Activated CD4-positive, alpha-beta T cell treated with anti-CD3 and anti-CD28 coated beads for 36 hours (primary cell): ENCODE data around the gene CHAT. TPM values are rescaled to one million over a fixed set of nuclear protein-coding genes. Genes with fewer than 3 reads are reported as not detected.

Source experiments
- ATAC-seq: fragments of 200-7000 bp; cut with Tn5 transposase; one replicate; pipeline ENCODE4 v1.10.0; 2021; ENCODE audit warnings: mild to moderate bottlenecking, moderate library complexity
- CTCF ChIA-PET: fragments of 350-600 bp; sonication (Branson Sonifier 250); formaldehyde crosslinking; loops from one replicate; lab custom pipeline; 2021; ENCODE audit warnings: antibody characterized with exemption; lab: Charles Lee
- POLR2A ChIA-PET: fragments of 350-600 bp; sonication (Branson Sonifier 250); formaldehyde crosslinking; loops from one replicate; lab custom pipeline; 2021; ENCODE audit warnings: antibody characterized with exemption, inconsistent platforms; lab: Charles Lee
- DNase-seq: peaks from one replicate; pipeline ENCODE4 v3.0.0-alpha.2; 2020
- H3K27ac Mint-ChIP-seq: one replicate; pipeline ENCODE4 v1.8.0; 2021; ENCODE audit warnings: mixed read lengths
- H3K27me3 Mint-ChIP-seq: one replicate; pipeline ENCODE4 v1.8.0; 2021; ENCODE audit warnings: mixed read lengths
- H3K36me3 Mint-ChIP-seq: one replicate; pipeline ENCODE4 v1.8.0; 2021; ENCODE audit warnings: low read depth, mixed read lengths
- H3K4me1 Mint-ChIP-seq: one replicate; pipeline ENCODE4 v1.8.0; 2021; ENCODE audit warnings: mixed read lengths
- H3K4me3 Mint-ChIP-seq: one replicate; pipeline ENCODE4 v1.8.0; 2021; ENCODE audit warnings: mild to moderate bottlenecking, moderate library complexity, mixed read lengths
- H3K9me3 Mint-ChIP-seq: one replicate; pipeline ENCODE4 v1.8.0; 2021; ENCODE audit warnings: low read depth, mixed read lengths
- intact Hi-C, 2 experiments: fragments of 100-400 bp; cut with DNase I in 1 of 2; cut with micrococcal nuclease in 1 of 2; formaldehyde crosslinking; loops; one replicate each; pipeline versions ENCODE4 v1.14.2 to v1.15.1; 2022 to 2024; cut with DNase I, micrococcal nuclease
- total RNA-seq, 2 experiments: library from RNA; stranded (reverse); gene quantifications; one replicate each; pipeline ENCODE4 v1.2.3, GENCODE V29; 2021

Gene CHAT
- total RNA-seq, 2 experiments from 2014 or later: not detected

DNA sequence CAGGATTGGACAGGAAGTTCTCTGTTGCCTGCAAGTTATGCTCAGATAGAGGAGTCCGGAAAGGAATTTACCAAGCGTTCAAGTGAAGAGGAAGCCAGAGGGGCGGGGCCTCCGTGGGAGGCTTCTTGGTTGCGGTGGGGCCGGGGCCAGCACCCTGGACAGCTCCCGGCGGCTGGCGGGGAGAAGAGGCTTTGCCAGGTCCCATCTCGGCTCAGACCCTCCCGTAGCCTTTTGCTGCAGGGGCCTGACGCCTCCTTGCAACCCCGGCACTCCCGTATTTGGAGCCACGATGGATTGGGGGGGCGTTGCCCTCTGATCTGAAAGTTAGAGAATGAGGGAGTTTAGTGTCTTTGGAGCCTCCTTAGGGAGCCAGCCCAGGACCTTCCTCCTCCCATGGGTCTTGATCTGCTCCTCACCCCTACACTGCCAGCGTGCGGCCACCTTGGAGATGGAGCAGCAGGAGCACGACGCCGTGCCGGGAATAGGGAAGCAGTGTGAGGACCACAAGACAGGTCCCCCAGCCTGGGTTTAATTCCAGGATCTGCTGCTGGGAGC lies 6.8 kb upstream of the CHAT start:
- CTCF ChIA-PET: interaction anchor here (1.0 to 1.8 kb wide), 3 partner anchors 12 to 33 kb away, joined by 3 to 9 read pairs (median 5); no protein-coding TSS in a partner anchor
- peaks cover 2% of the 10 kb centered on the region for H3K4me1 Mint-ChIP-seq
- H3K27me3 Mint-ChIP-seq: peaks cover 63% of the 10 kb centered on the region
- H3K9me3 Mint-ChIP-seq: peaks cover 2% of the 10 kb centered on the region
- H3K27ac Mint-ChIP-seq: no peak overlapping the region
- ATAC-seq (peak; percentile 74), DNase-seq (peak; percentile 86)
- POLR2A ChIA-PET: no interaction called here
- intact Hi-C loops: loop anchor here (1.0 to 5.0 kb wide), 5 partner anchors 72 to 210 kb away; partner anchors contain the start of genes OGDHL (in 2 of the 2), C10orf53 (in 1 of the 2) and DRGX (in 1 of the 2)
- no peaks in the 10 kb centered on the region for H3K36me3 Mint-ChIP-seq
- H3K4me3 Mint-ChIP-seq: no peak overlapping the region

DNA sequence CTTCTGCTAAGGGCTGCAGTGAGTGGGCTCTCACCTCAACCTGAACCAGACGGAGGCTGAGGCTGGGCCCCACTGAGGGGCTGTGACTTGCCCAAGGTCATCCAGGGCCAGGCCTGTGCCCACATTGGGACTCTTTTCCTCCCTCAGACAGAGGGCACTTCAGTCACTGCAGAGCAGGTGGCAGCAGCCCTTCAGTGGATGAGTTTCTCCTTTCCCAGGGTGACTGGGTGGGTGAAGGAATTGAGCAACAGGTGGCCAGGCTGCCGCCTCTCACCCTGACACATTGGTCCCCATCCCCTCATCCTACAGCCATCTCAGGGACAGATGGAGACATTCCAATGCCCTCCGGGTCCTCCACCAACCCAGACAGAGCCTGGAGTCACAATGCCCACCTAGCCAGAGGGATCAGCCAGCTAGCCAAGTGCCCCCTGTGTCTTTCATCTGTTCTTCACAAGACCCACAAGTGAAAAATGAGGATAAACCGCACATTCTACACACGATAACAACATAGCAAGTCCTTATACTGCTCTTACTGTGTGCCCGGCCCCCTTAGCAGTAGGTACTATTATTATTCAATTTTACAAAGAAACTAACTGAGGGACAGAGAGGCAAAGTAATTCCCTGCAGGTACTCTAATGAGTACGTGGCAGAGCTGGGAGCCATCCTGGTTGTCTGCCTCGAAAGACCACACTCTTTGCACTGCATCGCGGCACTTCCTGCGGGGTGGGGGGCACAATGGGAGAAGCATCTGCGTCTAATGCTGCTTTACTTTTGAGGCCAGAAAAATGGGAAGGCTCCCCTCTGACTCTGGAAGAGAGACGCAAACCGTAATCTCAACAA lies 5.5 kb upstream of the CHAT start:
- H3K27me3 Mint-ChIP-seq: peaks cover 69% of the 10 kb centered on the region
- intact Hi-C loops: loop anchor here in 1 of 2 experiments (5.0 kb wide), 1 partner anchor 211 kb away; the partner anchor contains the start of gene DRGX
- ChIA-PET CTCF (interaction anchor here (1.8 kb wide), 1 partner anchor 13 kb away, joined by 5 read pairs; no protein-coding TSS in a partner anchor), POLR2A (no interaction called here)
- H3K4me3 Mint-ChIP-seq: no peak overlapping the region
- ATAC-seq: no peak
- H3K27ac Mint-ChIP-seq: no peak overlapping the region
- peaks cover 2% of the 10 kb centered on the region for H3K4me1 Mint-ChIP-seq
- DNase-seq: no peak
- no peaks in the 10 kb centered on the region for H3K36me3 Mint-ChIP-seq
- H3K9me3 Mint-ChIP-seq: peaks cover 3% of the 10 kb centered on the region

DNA sequence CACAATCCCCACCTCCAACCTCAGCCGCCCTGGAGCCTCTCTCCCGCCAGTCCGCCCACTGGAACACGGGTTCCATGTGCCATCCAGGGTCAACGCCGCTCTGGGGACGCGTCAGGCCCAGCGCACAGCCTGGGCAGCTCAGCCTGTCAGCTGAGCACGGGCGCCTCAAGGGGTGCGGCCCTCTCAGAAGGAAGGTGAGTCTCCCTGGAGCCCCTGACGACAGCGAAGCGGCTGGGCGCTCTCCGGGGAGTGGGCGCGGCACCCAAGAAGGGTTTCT lies 4.9 kb upstream of the CHAT start:
- CTCF ChIA-PET: interaction anchor here (0.6 to 1.8 kb wide), 2 partner anchors 14 to 840 kb away, joined by 3 to 5 read pairs; no protein-coding TSS in a partner anchor
- Mint-ChIP-seq H3K4me1 (peaks cover 2% of the 10 kb centered on the region), H3K36me3 (no peaks in the 10 kb centered on the region), H3K27me3 (peaks cover 70% of the 10 kb centered on the region), H3K27ac (no peak overlapping the region), H3K4me3 (no peak overlapping the region), H3K9me3 (peaks cover 3% of the 10 kb centered on the region)
- no peak for DNase-seq
- intact Hi-C loops: loop anchor here in 1 of 2 experiments (5.0 kb wide), 1 partner anchor 212 kb away; the partner anchor contains the start of gene DRGX
- POLR2A ChIA-PET: no interaction called here
- ATAC-seq: no peak

DNA sequence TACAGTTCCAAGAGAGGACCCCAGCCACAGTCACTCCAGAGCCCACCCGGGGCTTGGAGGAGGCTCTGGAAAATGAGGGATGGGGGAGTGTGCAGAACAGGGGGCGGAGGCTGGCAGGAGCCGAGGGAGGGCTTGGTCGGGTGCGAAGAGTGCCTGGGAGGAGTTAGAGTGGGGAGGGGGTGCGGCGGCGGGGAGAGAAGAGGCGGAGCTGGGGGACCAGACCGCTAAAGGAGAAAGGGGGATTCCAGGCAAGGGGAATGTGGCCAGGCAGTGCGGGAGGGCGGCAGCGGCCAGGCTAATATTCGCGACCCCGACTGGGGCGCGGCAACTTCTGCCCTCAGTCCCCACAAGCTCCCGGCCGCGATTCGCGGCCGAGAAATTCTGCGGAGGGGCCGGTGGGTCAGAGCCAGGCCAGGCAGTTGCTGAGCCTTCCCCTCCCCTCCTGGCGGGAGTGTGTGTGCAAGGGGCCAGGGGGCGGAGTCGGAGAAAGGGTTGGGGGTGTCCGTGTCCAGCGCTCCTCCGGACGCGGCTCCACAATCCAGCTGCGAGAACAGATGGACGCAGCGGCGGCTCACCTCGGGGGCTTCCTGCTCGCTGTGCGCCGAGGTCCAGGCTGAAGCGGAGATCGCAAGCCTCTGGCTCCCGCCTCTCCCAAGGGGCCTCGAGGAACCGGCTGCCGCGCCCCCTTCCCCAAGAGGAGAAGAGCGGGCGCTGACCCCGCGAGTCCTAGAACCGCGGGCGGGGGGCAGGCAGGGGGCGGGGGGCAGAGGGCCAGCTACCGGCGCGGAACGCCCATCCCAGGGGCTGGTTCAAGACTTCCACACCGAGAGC lies 4.3 kb upstream of the CHAT start:
- no peak overlapping the region for H3K4me3 Mint-ChIP-seq
- ChIA-PET POLR2A (no interaction called here), CTCF (interaction anchor here (0.6 kb wide), 1 partner anchor 840 kb away, joined by 3 read pairs; no protein-coding TSS in a partner anchor)
- ATAC-seq (no peak), DNase-seq (no peak)
- peaks cover 68% of the 10 kb centered on the region for H3K27me3 Mint-ChIP-seq
- H3K36me3 Mint-ChIP-seq: no peaks in the 10 kb centered on the region
- peaks cover 3% of the 10 kb centered on the region for H3K9me3 Mint-ChIP-seq
- H3K27ac Mint-ChIP-seq: no peak overlapping the region
- intact Hi-C loops: loop anchor here in 1 of 2 experiments (5.0 kb wide), 1 partner anchor 212 kb away; the partner anchor contains the start of gene DRGX
- peaks cover 2% of the 10 kb centered on the region for H3K4me1 Mint-ChIP-seq

DNA sequence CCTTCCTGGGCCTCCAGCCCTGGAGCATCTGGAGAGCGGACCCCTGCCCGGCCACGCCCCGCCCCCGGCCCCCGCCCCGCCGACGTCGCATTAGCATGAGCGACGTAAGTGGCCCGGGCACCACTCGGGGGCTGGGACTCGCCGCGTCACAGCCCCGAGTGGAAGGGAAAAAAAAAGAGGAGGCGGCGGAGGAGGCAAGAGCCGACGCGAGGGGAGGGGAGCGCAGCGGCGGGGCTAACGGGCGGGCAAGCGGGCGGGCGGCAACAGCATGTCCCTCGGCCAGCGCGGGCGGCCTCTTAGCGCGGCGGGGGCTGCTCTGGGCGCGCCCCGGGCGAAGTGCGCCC lies 3.8 kb upstream of the CHAT start, which contains the start of gene SLC18A3:
Gene SLC18A3, plus strand, starts transcription at position 197 of the 344 bp plus-strand sequence. CDS start 431 bp downstream, outside the sequence.
- no peak for ATAC-seq
- intact Hi-C loops: no loop called here
- Mint-ChIP-seq H3K27me3 (peaks cover 68% of the 10 kb centered on the region), H3K27ac (no peak within 1 kb of the TSS), H3K4me3 (no peak within 1 kb of the TSS), H3K36me3 (no peaks in the 10 kb centered on the region), H3K4me1 (peaks cover 5% of the 10 kb centered on the region), H3K9me3 (peaks cover 1% of the 10 kb centered on the region)
- DNase-seq: no peak
- ChIA-PET CTCF (no interaction called here), POLR2A (no interaction called here)

DNA sequence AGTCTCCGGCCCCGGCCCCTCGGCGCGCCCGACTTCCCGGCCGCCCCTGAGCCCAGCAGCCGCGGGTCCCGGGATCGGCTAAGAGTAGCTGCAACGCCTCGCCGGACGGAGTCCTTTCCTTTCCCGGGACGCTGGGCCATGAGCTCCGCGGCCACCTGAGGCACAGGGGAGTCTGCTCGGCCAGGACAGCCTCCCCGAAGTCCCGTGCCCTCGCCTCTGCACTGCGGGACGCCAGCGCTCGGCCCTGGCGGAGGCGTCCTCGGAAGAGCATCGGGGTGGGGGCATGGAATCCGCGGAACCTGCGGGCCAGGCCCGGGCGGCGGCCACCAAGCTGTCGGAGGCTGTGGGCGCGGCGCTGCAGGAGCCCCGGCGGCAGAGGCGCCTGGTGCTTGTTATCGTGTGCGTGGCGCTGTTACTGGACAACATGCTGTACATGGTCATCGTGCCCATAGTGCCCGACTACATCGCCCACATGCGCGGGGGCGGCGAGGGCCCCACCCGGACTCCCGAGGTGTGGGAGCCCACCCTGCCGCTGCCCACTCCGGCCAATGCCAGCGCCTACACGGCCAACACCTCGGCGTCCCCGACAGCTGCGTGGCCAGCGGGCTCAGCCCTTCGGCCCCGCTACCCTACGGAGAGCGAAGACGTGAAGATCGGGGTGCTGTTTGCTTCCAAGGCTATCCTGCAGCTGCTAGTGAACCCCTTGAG lies 3.2 kb upstream of the CHAT start:
- Mint-ChIP-seq H3K9me3 (peaks cover 1% of the 10 kb centered on the region), H3K27me3 (peaks cover 70% of the 10 kb centered on the region), H3K4me3 (no peak overlapping the region), H3K36me3 (no peaks in the 10 kb centered on the region), H3K27ac (no peak overlapping the region), H3K4me1 (peaks cover 5% of the 10 kb centered on the region)
- DNase-seq: no peak
- ATAC-seq: no peak
- ChIA-PET CTCF (no interaction called here), POLR2A (no interaction called here)
- intact Hi-C loops: no loop called here

DNA sequence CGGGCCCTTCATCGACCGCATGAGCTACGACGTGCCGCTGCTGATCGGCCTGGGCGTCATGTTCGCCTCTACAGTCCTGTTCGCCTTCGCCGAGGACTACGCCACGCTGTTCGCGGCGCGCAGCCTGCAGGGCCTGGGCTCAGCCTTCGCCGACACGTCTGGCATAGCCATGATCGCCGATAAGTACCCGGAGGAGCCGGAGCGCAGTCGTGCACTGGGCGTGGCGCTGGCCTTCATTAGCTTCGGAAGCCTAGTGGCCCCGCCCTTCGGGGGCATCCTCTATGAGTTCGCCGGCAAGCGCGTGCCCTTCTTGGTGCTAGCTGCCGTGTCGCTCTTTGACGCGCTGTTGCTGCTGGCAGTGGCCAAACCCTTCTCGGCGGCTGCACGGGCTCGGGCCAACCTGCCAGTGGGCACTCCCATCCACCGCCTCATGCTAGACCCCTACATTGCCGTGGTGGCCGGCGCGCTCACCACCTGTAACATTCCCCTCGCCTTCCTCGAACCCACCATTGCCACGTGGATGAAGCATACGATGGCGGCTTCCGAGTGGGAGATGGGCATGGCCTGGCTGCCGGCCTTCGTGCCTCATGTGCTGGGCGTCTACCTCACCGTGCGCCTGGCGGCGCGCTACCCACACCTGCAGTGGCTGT lies 2.5 kb upstream of the CHAT start:
- peaks cover 71% of the 10 kb centered on the region for H3K27me3 Mint-ChIP-seq
- H3K36me3 Mint-ChIP-seq: no peaks in the 10 kb centered on the region
- ChIA-PET CTCF (no interaction called here), POLR2A (no interaction called here)
- H3K4me1 Mint-ChIP-seq: peaks cover 5% of the 10 kb centered on the region
- ATAC-seq: no peak
- intact Hi-C loops: no loop called here
- DNase-seq: no peak
- H3K4me3 Mint-ChIP-seq: no peak overlapping the region
- H3K9me3 Mint-ChIP-seq: peaks cover 1% of the 10 kb centered on the region
- H3K27ac Mint-ChIP-seq: no peak overlapping the region

DNA sequence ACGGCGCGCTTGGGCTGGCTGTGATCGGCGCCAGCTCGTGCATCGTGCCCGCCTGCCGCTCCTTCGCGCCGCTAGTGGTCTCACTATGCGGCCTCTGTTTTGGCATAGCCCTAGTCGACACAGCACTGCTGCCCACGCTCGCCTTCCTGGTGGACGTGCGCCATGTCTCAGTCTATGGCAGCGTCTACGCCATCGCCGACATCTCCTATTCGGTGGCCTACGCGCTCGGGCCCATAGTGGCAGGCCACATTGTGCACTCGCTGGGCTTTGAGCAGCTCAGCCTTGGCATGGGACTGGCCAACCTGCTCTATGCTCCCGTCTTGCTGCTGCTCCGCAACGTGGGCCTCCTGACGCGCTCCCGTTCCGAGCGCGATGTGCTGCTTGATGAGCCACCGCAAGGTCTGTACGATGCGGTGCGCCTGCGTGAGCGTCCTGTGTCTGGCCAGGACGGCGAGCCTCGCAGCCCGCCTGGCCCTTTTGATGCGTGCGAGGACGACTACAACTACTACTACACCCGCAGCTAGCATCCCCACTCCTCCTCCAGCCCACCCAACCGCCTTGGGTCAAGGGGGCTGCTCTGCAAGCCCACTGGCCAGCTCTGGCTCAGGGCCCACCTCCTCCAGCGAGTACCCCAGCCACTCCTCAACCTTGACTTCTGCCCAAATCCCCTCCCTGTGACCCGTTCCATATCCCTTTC lies 1.9 kb upstream of the CHAT start:
- Mint-ChIP-seq H3K4me3 (no peak overlapping the region), H3K27ac (no peak overlapping the region), H3K9me3 (peaks cover 1% of the 10 kb centered on the region), H3K27me3 (peaks cover 71% of the 10 kb centered on the region), H3K36me3 (no peaks in the 10 kb centered on the region), H3K4me1 (peaks cover 3% of the 10 kb centered on the region)
- intact Hi-C loops: no loop called here
- POLR2A ChIA-PET: no interaction called here
- CTCF ChIA-PET: no interaction called here
- DNase-seq (no peak), ATAC-seq (no peak)

DNA sequence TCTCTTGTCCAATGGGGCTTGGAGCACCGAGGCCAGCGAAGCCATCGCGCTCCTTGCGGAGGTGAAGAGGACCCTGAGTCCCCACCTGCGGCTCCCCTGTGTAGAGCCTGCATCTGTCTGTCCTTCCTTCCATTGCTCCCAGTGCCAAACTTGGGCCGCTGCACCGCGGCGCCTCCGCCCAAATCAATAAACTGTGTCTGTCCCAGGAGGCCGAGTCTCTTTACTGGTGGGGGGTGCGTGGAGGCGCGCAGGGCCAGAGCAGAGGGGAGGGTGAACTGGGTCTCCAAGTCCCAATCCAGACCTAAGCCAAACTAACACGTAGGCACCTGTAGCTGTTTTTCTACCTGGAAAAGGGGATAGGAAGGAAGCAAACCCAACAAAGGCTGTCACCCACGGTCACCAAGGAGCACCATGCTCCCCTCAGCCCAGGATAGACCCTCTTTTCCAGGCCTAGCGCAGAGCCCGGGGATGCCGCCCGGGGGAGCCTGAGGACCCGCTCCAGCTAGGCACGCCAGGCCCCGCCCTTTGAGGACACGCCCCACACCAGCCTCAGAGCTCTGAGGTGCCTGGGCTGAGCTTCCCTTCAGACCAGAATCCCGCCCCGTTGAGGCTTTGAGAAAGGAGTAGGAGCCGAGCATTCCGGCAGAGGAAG lies 1.2 kb upstream of the CHAT start:
- Mint-ChIP-seq H3K9me3 (peaks cover 1% of the 10 kb centered on the region), H3K36me3 (no peaks in the 10 kb centered on the region), H3K27me3 (peaks cover 72% of the 10 kb centered on the region), H3K4me1 (peaks cover 3% of the 10 kb centered on the region), H3K4me3 (no peak overlapping the region), H3K27ac (no peak overlapping the region)
- no peak for ATAC-seq
- no peak for DNase-seq
- ChIA-PET CTCF (no interaction called here), POLR2A (no interaction called here)
- intact Hi-C loops: no loop called here
